Ascending aorta (tissue), 2 donors: ENCODE results near the gene HIBADH. TPM values are rescaled to one million over a fixed set of nuclear protein-coding genes. Genes with fewer than 3 reads are reported as not detected.
"Not testable (repeated sequence)": the region's sequence is repeated elsewhere in the genome, so short reads cannot be mapped to it uniquely, and the experiment has no call there.

Experiments used
- DNase-seq, 2 donors: peaks; one replicate each; pipeline ENCODE4 v3.0.0-alpha.2; 2019; ENCODE audit warnings: low spot score in 2 of 2
- H3K27ac ChIP-seq, 2 donors: fragments of 200-600 bp; sonication (generic); one replicate each; pipeline ENCODE4 v1.5.1; 2016 to 2017; ENCODE audit warnings: mild to moderate bottlenecking in 1 of 2
- H3K27me3 ChIP-seq: fragments of 200-600 bp; sonication (generic); one replicate; pipeline ENCODE4 v1.5.1; 2017
- H3K36me3 ChIP-seq, 2 donors: fragments of 200-600 bp; sonication (generic); one replicate each; pipeline ENCODE4 v1.5.1; 2016
- H3K4me1 ChIP-seq, 2 donors: fragments of 200-600 bp; sonication (generic); one replicate each; pipeline ENCODE4 v1.5.1; 2016 to 2017; ENCODE audit warnings: mild to moderate bottlenecking in 1 of 2
- H3K4me3 ChIP-seq, 2 donors: fragments of 200-600 bp; sonication (generic); one replicate each; pipeline ENCODE4 v1.5.1; 2016 to 2017; ENCODE audit warnings: mild to moderate bottlenecking in 1 of 2
- H3K9me3 ChIP-seq, 2 donors: fragments of 200-600 bp; sonication (generic); one replicate each; pipeline ENCODE4 v1.5.1; 2016
- intact Hi-C: fragments of 100-400 bp; cut with DNase I; formaldehyde crosslinking; loops from one replicate; pipeline ENCODE4 v1.15.1; 2023
- total RNA-seq: library from RNA; depleted of rRNA; stranded (reverse); fragments of >200 nt; gene quantifications from one replicate; pipeline ENCODE4 v1.1.0, GENCODE V29; 2016
- TF ChIP-seq, protein P1 (sequence below), 3 experiments: fragments of 200-600 bp in 2 of 3; fragments of 450-650 bp in 1 of 3; sonication (generic) in 2 of 3; IDR thresholded peaks; one replicate each; pipeline ENCODE4 v1.5.1; 2016 to 2019; ENCODE audit warnings: antibody characterized with exemption in 3 of 3, mild to moderate bottlenecking in 1 of 3, moderate library complexity in 1 of 3

The HIBADH gene
- total RNA-seq, 1 donor from 2014 or later = 10.6 TPM

- Histone ChIP-seq H3K4me1 (peaks cover 0 to 8% of the 10 kb centered on the region in 2 donors), H3K4me3 (no peak overlapping the region), H3K36me3 (no peaks in the 10 kb centered on the region), H3K27me3 (no peaks in the 10 kb centered on the region), H3K9me3 (no peaks in the 10 kb centered on the region), H3K27ac (peak overlapping the region; percentile 73 to 86)
- intact Hi-C loops = loop anchor here (5.0 kb wide), 1 partner anchor 59 kb away; no protein-coding TSS in a partner anchor
- TF ChIP-seq, protein P1, sequence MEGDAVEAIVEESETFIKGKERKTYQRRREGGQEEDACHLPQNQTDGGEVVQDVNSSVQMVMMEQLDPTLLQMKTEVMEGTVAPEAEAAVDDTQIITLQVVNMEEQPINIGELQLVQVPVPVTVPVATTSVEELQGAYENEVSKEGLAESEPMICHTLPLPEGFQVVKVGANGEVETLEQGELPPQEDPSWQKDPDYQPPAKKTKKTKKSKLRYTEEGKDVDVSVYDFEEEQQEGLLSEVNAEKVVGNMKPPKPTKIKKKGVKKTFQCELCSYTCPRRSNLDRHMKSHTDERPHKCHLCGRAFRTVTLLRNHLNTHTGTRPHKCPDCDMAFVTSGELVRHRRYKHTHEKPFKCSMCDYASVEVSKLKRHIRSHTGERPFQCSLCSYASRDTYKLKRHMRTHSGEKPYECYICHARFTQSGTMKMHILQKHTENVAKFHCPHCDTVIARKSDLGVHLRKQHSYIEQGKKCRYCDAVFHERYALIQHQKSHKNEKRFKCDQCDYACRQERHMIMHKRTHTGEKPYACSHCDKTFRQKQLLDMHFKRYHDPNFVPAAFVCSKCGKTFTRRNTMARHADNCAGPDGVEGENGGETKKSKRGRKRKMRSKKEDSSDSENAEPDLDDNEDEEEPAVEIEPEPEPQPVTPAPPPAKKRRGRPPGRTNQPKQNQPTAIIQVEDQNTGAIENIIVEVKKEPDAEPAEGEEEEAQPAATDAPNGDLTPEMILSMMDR (IDR thresholded peaks at IDR 0.05) = no peak
- DNase-seq = no peak
Measured at GRCh38 chr7:27678617-27679260, 16.1 kb upstream of the HIBADH start.

DNA sequence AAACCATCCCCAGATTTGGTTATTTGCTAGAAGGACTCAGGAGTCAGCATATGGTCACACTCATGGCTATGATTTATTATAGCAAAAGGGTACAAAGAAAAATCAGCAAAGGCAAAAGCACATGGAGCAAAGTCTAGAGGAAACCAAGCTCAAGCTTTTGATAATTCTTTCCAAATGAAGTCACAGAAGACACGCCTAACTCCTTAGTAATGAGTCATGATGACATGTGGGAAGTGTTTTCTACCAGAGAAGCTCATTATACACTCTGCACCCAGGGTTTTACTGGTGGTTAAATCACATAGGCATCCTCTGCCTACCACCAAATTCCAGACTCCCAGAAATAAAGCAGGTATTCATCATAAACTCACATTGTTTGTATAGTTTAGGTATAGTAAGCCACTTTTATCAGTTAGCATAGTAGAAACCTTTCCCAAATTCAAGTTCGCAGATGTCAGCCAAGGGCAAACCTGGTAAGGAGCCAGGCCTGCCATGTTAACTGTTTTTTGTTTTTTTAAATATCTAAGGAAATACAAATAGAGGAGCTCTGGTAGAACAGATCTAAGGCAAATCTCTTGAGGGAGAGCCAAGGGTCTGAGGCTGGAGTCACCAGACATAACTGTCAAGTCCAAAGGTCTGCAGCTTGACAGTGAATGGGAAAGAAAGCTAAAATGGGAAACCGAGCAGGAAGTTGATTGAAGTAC is 15.4 kb upstream of the HIBADH start:
- H3K4me3 ChIP-seq = no peak overlapping the region
- no peak for DNase-seq
- no peaks in the 10 kb centered on the region for H3K27me3 ChIP-seq
- intact Hi-C loops = loop anchor here (1.0 to 5.0 kb wide), 2 partner anchors 15 to 59 kb away; no protein-coding TSS in a partner anchor
- H3K27ac ChIP-seq = peak overlapping the region; percentile 73 to 86
- H3K36me3 ChIP-seq = no peaks in the 10 kb centered on the region
- no peaks in the 10 kb centered on the region for H3K9me3 ChIP-seq
- peaks cover 0 to 8% of the 10 kb centered on the region in 2 donors for H3K4me1 ChIP-seq
- TF ChIP-seq, protein P1 (IDR thresholded peaks at IDR 0.05) = no peak

- DNase-seq, H3K36me3 ChIP-seq, H3K4me3 ChIP-seq, H3K27ac ChIP-seq, H3K9me3 ChIP-seq, H3K4me1 ChIP-seq, H3K27me3 ChIP-seq, intact Hi-C loops: not testable (repeated sequence)
Measured at GRCh38 chr7:27674126-27674525, 11.4 kb upstream of the HIBADH start.

DNA sequence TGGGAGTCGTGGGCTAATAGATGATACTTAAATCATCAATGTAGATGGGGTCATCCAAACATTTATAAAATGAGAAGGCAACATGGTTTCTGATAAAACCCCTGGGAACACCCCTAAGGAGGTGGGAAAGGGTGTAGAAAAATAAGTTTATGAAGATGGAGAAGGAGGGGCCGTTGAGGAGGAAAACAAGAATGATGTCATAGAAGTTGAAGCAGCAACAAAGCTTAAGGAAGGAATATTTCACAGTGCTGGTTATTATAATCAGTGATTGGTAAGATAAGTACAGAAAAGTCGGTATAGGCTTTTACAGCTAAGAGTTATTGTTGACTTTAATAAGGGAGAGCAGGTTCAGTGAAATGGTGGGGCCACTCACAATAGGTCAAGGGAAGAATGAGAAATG is 9.0 kb upstream of the HIBADH start:
- no peaks in the 10 kb centered on the region for H3K4me1 ChIP-seq
- H3K36me3 ChIP-seq = no peaks in the 10 kb centered on the region
- no peak overlapping the region for H3K27ac ChIP-seq
- no peak for DNase-seq
- no peaks in the 10 kb centered on the region for H3K27me3 ChIP-seq
- intact Hi-C loops = no loop called here
- TF ChIP-seq, protein P1 (IDR thresholded peaks at IDR 0.05) = no peak
- no peaks in the 10 kb centered on the region for H3K9me3 ChIP-seq
- no peak overlapping the region for H3K4me3 ChIP-seq

DNA sequence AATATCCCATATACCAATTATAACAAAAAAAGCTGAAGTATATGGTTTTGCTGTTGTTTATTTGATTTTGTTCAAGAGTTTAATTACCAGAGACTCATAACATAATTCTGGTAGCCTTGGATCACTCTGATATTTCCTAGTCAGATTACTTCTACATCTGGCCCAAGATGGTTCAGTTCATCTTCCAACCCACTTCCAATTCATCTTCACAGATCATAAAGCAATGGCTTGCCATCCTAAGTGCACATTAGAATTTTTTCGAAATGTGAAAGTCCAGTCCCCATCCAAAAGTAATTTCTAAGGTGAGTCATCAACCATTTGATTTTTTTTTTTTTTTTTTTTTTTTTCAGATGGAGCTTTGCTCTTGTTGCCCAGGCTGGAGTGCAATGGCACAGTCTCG is 8.0 kb upstream of the HIBADH start:
- intact Hi-C loops = no loop called here
- H3K36me3 ChIP-seq = no peaks in the 10 kb centered on the region
- no peaks in the 10 kb centered on the region for H3K4me1 ChIP-seq
- H3K4me3 ChIP-seq = no peak overlapping the region
- no peaks in the 10 kb centered on the region for H3K9me3 ChIP-seq
- no peaks in the 10 kb centered on the region for H3K27me3 ChIP-seq
- no peak for DNase-seq
- TF ChIP-seq, protein P1 (IDR thresholded peaks at IDR 0.05) = no peak
- H3K27ac ChIP-seq = no peak overlapping the region

DNA sequence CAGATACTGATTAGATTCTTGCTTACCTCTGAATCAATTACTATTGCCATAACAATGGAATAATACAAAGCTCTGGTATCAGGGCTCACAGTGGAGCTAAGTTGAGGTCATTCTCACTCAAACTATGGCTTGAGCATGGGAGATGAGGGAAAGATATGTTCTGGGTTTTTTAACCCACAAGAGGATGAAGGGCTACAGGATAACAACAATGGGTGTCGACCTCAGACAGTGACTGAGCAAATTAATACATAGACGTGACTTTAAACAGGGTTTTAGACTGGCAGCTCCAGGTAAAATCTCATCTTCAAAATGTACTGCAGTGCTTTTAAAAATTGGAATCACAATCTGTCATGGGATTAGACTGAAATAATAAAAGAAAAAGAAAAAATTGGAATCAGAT is 7.5 kb upstream of the HIBADH start:
- intact Hi-C loops = no loop called here
- no peak for DNase-seq
- Histone ChIP-seq H3K9me3 (no peaks in the 10 kb centered on the region), H3K27me3 (no peaks in the 10 kb centered on the region), H3K27ac (no peak overlapping the region), H3K36me3 (no peaks in the 10 kb centered on the region), H3K4me3 (no peak overlapping the region), H3K4me1 (no peaks in the 10 kb centered on the region)
- TF ChIP-seq, protein P1 (IDR thresholded peaks at IDR 0.05) = no peak
